Measurements from ENCODE around the gene METTL26. TPM values are rescaled to one million over a fixed set of nuclear protein-coding genes. Genes with fewer than 3 reads are reported as not detected.

METTL26 gene
- total and polyA plus RNA-seq, 9 of the 15 experiments (the other 6 are each of a cell fraction or from before 2014, with no cell fraction given) = 7.3 to 262 (median 80.9) TPM

- TF ChIP-seq FOXJ3 (CRISPR knock-in tag; IDR thresholded peaks at IDR 0.05) (no peak), POU5F1 (IDR thresholded peaks at IDR 0.05; ENCODE audit: borderline replicate concordance, low read depth, low read length, partially characterized antibody) (no peak), ZNF212 (CRISPR knock-in tag; IDR thresholded peaks at IDR 0.05) (no peak), MTF1 (CRISPR knock-in tag; IDR thresholded peaks at IDR 0.05; ENCODE audit: borderline replicate concordance) (no peak), MYBL2 (IDR thresholded peaks at IDR 0.05; ENCODE audit: low read depth) (no peak), MYBL2 (CRISPR knock-in tag; IDR thresholded peaks at IDR 0.05; ENCODE audit: borderline replicate concordance) (no peak), ATF6 (CRISPR knock-in tag; IDR thresholded peaks at IDR 0.05) (peak; percentile 27; the same call in 1 of the 2 replicates), MTA3 (IDR thresholded peaks at IDR 0.05; ENCODE audit: borderline replicate concordance) (peak; percentile 77), HCFC1 (IDR thresholded peaks at IDR 0.05; ENCODE audit: low read depth, low read length) (peak; percentile 38; the same call in 1 of the 2 replicates), NFYB (IDR thresholded peaks at IDR 0.05; ENCODE audit: extremely low read depth, insufficient read length) (no peak), ZBTB5 (IDR thresholded peaks at IDR 0.05) (no peak), SRF (CRISPR knock-in tag; IDR thresholded peaks at IDR 0.05) (peak in 1 of 2 experiments; percentile 59; a peak in 1 of 4 replicates), ZNF696 (CRISPR knock-in tag; conservative IDR thresholded peaks at IDR 0.05) (no peak), NR1H2 (CRISPR knock-in tag; IDR thresholded peaks at IDR 0.05) (no peak), RAD51 (IDR thresholded peaks at IDR 0.05; ENCODE audit: borderline replicate concordance, low read depth) (no peak), HOMEZ (CRISPR knock-in tag; IDR thresholded peaks at IDR 0.05) (no peak), FOXJ2 (tag; IDR thresholded peaks at IDR 0.05) (no peak), MEF2D (tag; conservative IDR thresholded peaks at IDR 0.05; ENCODE audit: low read depth) (no peak), ZBTB33 (CRISPR knock-in tag; IDR thresholded peaks at IDR 0.05) (peak; percentile 67; the same call in 1 of the 2 replicates), EP400 (IDR thresholded peaks at IDR 0.05) (peak; percentile 91)
Measured at GRCh38 chr16:588889-589657, 47.0 kb downstream of the METTL26 start (continued).
